ENCODE data around the gene BANP.

DNA sequence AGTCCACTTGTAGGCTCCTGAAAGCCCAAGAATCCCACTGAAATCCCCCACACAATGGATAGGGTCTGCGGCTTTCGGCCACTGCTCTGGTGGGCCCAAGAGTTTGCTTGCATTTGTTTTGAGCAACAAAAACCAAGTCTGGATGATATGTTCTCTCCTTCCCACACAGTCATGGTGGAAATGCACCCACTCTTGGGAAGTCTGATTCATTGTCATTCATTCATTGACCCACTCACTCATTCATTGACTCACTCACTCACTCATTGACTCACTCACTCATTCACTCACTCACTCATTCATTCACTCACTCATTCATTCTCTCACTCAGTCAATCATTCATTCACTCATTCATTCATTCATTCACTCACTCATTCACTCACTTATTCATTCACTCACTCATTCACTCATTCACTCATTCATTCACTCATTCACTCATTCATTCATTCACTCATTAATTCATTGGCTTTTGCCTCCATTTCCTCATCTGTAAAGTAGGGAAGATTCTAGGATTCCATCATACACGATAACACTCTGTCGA, 12.8 kb upstream of the BANP start:
- TF ChIP-seq, protein P1, sequence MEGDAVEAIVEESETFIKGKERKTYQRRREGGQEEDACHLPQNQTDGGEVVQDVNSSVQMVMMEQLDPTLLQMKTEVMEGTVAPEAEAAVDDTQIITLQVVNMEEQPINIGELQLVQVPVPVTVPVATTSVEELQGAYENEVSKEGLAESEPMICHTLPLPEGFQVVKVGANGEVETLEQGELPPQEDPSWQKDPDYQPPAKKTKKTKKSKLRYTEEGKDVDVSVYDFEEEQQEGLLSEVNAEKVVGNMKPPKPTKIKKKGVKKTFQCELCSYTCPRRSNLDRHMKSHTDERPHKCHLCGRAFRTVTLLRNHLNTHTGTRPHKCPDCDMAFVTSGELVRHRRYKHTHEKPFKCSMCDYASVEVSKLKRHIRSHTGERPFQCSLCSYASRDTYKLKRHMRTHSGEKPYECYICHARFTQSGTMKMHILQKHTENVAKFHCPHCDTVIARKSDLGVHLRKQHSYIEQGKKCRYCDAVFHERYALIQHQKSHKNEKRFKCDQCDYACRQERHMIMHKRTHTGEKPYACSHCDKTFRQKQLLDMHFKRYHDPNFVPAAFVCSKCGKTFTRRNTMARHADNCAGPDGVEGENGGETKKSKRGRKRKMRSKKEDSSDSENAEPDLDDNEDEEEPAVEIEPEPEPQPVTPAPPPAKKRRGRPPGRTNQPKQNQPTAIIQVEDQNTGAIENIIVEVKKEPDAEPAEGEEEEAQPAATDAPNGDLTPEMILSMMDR (conservative IDR thresholded peaks at IDR 0.05) = no peak
- no peak for TF ChIP-seq ZFX (IDR thresholded peaks at IDR 0.05)

All from C4-2B (cell line).